Measurements from ENCODE around the gene UNC5A. TPM values are rescaled to one million over a fixed set of nuclear protein-coding genes. Genes with fewer than 3 reads are reported as not detected.
A peak's percentile ranks its signal among the peaks of the same experiment; 100 is the strongest.

Gene UNC5A
- total RNA-seq, 1 donor from 2014 or later: not detected

- H3K36me3 Mint-ChIP-seq (ENCODE audit: low read depth, unreplicated experiment): no peaks in the 10 kb centered on the region
- no peak for TF ChIP-seq CTCF (IDR thresholded peaks at IDR 0.05; ENCODE audit: unreplicated experiment)
- H3K27me3 Mint-ChIP-seq (ENCODE audit: unreplicated experiment): peaks cover 14% of the 10 kb centered on the region
- H3K4me1 Mint-ChIP-seq (ENCODE audit: unreplicated experiment): peaks cover 10% of the 10 kb centered on the region
- no peak overlapping the region for H3K27ac Mint-ChIP-seq (ENCODE audit: unreplicated experiment)
- DNase-seq (ENCODE audit: low spot score): peak; percentile 50
- no peak overlapping the region for H3K4me3 Mint-ChIP-seq (ENCODE audit: unreplicated experiment)
- no peaks in the 10 kb centered on the region for H3K9me3 Mint-ChIP-seq (ENCODE audit: unreplicated experiment)
Observed at GRCh38 chr5:176806137-176806536, 4.2 kb upstream of the UNC5A start.

DNA sequence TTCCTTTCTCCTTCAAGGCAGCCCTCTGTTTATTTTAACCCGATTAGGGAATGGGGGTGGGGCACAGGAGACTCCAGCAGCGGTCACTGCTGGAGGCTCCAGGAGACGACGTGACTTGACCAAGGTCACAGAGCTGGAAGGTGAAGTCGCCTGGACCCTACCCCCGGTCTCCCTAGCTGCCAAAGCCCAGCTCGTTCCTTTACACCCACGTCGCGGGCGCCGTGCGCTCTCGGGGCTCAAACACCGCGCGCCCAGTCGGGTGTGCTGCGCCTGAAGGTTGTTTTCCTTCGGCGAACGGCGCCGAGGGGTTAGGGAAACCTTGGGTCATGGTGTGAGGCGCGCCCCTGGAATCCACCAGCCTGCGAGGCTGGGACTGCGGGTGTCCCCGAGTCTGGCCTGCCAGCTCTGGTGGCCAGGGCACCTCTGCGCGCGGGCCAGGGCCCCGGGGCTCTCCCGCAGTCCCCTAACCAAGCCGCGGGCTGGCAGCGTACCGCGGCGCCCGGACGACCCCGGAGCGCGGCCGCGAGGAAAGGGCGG, 747 bp upstream of the UNC5A start:
- no peak for TF ChIP-seq CTCF (IDR thresholded peaks at IDR 0.05; ENCODE audit: unreplicated experiment)
- Mint-ChIP-seq H3K4me3 (ENCODE audit: unreplicated experiment) (peak overlapping the region; percentile 73), H3K9me3 (ENCODE audit: unreplicated experiment) (no peaks in the 10 kb centered on the region), H3K27me3 (ENCODE audit: unreplicated experiment) (peaks cover 20% of the 10 kb centered on the region), H3K27ac (ENCODE audit: unreplicated experiment) (no peak overlapping the region), H3K36me3 (ENCODE audit: low read depth, unreplicated experiment) (no peaks in the 10 kb centered on the region), H3K4me1 (ENCODE audit: unreplicated experiment) (peaks cover 11% of the 10 kb centered on the region)
- no peak for DNase-seq (ENCODE audit: low spot score)

DNA sequence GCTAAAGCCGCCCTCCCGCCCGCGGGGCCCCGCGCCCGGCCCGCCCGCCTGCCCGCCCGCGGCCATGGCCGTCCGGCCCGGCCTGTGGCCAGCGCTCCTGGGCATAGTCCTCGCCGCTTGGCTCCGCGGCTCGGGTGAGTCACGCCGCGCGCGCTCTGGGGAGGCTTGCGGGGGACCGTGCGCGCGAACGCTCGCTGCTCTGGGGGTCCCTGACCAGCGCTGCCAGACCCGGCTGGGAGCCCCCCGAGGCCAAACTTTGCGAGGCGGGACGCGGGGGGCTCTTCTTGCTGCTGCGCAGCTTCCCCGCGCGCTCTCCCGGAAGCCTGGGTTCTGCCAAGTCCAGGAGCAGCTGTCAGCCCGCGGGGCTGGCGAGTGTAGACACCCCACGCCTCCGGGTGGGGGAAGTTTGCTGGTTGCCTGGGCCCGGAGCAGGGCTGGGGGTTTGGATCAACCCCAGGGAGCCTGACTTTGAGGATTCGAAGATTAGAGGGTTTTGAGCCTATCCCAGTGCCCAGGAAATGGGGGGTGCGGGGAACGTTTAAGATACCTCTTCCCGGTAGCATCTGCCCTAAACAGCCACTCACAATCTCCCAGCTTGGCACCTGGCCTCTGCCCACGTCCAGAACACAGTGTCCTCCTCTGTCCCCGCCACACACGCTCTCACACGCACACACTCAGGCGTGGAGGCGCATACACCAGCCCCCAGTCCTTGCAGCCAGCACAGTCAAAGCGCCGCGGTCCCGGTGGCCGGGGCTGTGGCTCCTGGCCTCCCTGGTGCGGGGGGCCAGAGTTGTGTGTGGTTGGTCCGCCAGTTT, 535 bp downstream of the UNC5A start:
- Mint-ChIP-seq H3K4me3 (ENCODE audit: unreplicated experiment) (peak overlapping the region; percentile 79), H3K9me3 (ENCODE audit: unreplicated experiment) (no peaks in the 10 kb centered on the region), H3K27ac (ENCODE audit: unreplicated experiment) (no peak overlapping the region), H3K27me3 (ENCODE audit: unreplicated experiment) (peaks cover 28% of the 10 kb centered on the region), H3K36me3 (ENCODE audit: low read depth, unreplicated experiment) (no peaks in the 10 kb centered on the region), H3K4me1 (ENCODE audit: unreplicated experiment) (peaks cover 11% of the 10 kb centered on the region)
- TF ChIP-seq CTCF (IDR thresholded peaks at IDR 0.05; ENCODE audit: unreplicated experiment): no peak
- no peak for DNase-seq (ENCODE audit: low spot score)

DNA sequence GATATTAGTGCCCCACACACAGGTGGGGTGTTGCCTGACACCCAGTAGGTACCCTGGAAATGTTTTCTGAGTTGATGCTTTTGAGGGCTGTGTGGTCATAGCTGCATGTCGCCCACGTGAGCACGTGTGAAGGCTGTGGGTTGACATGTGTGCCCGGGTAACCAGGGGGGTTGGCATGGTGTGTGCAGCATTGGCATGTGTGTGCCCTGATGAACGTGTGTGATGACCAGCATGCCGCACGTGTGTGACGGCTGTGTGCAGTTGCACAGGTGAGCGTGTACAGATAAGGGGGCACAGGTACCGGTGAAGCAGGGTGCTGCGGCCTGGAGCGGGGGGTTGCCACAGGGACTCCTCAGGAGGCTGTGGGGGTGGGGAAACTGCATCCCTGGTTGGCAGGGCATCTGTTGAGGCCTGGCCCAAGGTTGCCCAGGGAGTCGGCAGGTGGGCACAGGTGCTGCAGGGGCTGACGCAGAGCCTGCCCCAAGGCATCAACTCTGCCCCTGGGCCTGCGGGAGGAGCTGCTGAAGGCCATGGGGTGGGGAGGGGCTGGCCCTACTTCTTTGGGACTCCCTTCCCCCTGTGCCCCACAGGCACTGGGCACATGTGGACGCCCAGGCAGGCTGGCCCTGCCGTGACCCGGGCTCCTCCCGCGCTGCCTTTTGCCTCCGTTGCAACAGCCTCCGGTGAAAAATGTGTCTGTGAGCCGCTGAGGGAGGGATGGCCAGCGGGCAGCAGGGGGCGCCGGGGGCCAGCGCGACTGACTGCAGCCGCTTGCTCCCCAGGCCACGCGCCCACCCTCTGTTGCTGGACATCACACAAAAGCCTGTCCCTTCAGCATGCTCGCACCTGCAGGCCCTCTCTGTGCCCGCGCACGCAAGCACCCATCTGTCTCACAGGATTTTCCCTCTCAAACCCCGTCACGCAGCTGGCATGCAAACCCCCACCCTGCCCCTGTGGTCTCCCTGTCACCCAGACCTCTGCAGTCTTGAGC, 2.2 kb downstream of the UNC5A start:
- Mint-ChIP-seq H3K36me3 (ENCODE audit: low read depth, unreplicated experiment) (no peaks in the 10 kb centered on the region), H3K27ac (ENCODE audit: unreplicated experiment) (no peak overlapping the region), H3K4me3 (ENCODE audit: unreplicated experiment) (no peak overlapping the region), H3K27me3 (ENCODE audit: unreplicated experiment) (peaks cover 31% of the 10 kb centered on the region), H3K9me3 (ENCODE audit: unreplicated experiment) (no peaks in the 10 kb centered on the region), H3K4me1 (ENCODE audit: unreplicated experiment) (peaks cover 11% of the 10 kb centered on the region)
- DNase-seq (ENCODE audit: low spot score): peak; percentile 84
- TF ChIP-seq CTCF (IDR thresholded peaks at IDR 0.05; ENCODE audit: unreplicated experiment): peak; percentile 49

All from endothelial cell (in vitro differentiated cells).